Loucy (cell line): ENCODE results near the gene SORD.
"Not testable (repeated sequence)": the region's sequence is repeated elsewhere in the genome, so short reads cannot be mapped to it uniquely, and the experiment has no call there.

ENCODE experiments used
- CTCF ChIP-seq: fragments of 200-600 bp; sonication (generic); conservative IDR thresholded peaks from 2 replicates; pipeline ENCODE4 v1.5.1; 2014; ENCODE audit warnings: mild to moderate bottlenecking, antibody characterized with exemption, low read length
- EZH2phosphoT487 ChIP-seq: fragments of 200-600 bp; IDR thresholded peaks from 2 replicates; pipeline ENCODE4 v1.6.1; 2018; ENCODE audit warnings: antibody characterized with exemption, mild to moderate bottlenecking, moderate library complexity, borderline replicate concordance

- TF ChIP-seq CTCF, EZH2phosphoT487: not testable (repeated sequence)
These were observed 19.9 kb downstream of the SORD start for GRCh38 chr15:45042859-45043258.
